Esophagus squamous epithelium (tissue), 4 donors: ENCODE results near the gene C2CD4D.

Experiments
- POLR2A ChIP-seq, 4 donors: fragments of 450-650 bp; IDR thresholded peaks; one replicate each; pipeline ENCODE4 v1.6.1; 2017; ENCODE audit warnings: antibody characterized with exemption in 4 of 4, mild to moderate bottlenecking in 4 of 4, moderate library complexity in 3 of 4
- TF ChIP-seq, protein P1 (sequence below), 6 experiments: fragments of 450-650 bp in 4 of 6; fragments of 200-600 bp in 2 of 6; sonication (generic) in 2 of 6; IDR thresholded peaks; one replicate each; pipeline ENCODE4 v1.5.1; 2016 to 2019; ENCODE audit warnings: antibody characterized with exemption in 6 of 6, mild to moderate bottlenecking in 4 of 6, moderate library complexity in 4 of 6

DNA sequence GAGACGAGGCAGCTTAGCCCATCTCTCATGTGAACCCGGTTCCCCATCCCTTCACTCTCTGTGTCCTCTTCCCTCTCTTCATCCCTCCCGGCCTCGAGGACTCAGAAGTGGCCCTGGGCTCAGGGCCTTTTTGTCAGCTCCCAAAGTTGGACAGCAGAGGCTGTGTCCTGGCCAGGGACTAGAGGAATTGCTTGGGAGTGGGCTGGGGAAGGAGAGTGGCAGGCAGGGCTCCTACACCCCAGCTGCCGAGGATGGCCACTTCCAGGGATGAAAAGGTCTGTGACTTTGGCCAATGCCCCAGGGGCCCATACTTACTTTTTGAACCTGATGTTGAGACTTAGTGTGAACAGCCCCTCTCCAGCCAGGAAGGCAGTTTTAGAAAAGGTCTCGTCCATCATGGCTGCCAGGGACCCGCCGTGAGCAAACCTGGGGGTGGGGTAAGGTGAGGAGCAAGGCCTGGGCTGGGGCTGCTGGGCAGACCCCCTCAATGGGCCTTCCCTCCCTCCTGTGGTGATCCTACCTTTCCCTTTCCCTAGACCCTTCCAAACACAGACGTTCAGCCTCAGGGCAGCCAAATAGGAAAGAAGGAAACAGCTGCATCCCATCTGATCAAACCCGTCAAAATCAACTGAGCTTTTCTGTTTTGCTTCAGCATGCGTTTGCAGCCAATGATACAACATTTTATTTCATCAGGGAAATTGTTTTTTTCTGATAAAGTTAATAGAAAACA is 8.4 kb upstream of the C2CD4D start:
- TF ChIP-seq, protein P1, sequence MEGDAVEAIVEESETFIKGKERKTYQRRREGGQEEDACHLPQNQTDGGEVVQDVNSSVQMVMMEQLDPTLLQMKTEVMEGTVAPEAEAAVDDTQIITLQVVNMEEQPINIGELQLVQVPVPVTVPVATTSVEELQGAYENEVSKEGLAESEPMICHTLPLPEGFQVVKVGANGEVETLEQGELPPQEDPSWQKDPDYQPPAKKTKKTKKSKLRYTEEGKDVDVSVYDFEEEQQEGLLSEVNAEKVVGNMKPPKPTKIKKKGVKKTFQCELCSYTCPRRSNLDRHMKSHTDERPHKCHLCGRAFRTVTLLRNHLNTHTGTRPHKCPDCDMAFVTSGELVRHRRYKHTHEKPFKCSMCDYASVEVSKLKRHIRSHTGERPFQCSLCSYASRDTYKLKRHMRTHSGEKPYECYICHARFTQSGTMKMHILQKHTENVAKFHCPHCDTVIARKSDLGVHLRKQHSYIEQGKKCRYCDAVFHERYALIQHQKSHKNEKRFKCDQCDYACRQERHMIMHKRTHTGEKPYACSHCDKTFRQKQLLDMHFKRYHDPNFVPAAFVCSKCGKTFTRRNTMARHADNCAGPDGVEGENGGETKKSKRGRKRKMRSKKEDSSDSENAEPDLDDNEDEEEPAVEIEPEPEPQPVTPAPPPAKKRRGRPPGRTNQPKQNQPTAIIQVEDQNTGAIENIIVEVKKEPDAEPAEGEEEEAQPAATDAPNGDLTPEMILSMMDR (IDR thresholded peaks at IDR 0.05), result no peak
- no peak for TF ChIP-seq POLR2A (IDR thresholded peaks at IDR 0.05)
